HG03442 (cell line): ENCODE results near the gene ANKRD13D.
"Not testable (repeated sequence)": the region's sequence is repeated elsewhere in the genome, so short reads cannot be mapped to it uniquely, and the experiment has no call there.

ENCODE experiments used
- ATAC-seq: cut with Tn5 transposase; IDR thresholded peaks from one replicate; pipeline ENCODE4 v1.9.1; 2021; ENCODE audit warnings: mild to moderate bottlenecking, moderate library complexity; ENCODE audit not compliant: unreplicated experiment

The ANKRD13D gene

DNA sequence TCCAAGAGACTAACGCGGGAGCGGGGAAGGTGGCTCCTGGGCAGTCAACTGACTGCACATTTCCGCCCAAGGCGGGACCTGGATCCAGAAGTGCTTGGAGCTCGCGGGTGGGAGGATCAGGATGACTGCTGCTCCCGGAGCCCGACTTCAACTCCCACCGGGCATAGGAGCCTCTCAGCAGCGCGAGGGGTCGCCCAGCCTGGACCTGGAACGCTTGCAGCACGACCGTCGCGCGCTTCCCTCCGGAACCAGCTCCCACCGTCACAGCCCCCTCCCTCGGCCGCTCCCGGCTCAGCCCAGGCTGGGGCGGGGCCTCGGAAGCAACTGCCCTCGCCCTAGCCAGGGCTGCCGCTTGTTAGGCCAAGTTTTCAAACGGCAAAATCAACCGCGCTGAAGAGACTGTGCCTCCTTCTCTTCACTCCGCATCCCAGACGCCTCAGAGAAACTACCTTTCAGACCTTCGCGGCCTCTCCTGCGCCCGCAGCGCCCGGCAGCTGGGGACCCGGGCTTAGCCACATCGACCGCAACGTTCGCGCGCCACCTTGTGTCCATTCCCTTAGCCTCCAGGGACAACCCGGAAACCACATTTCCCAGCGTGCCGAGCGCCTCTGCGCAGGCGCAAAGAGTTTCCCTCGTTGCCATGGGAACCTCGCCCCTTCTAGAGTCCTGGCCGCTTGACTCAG, 28.2 kb downstream of the ANKRD13D start:
- ATAC-seq, result peak; percentile 81

DNA sequence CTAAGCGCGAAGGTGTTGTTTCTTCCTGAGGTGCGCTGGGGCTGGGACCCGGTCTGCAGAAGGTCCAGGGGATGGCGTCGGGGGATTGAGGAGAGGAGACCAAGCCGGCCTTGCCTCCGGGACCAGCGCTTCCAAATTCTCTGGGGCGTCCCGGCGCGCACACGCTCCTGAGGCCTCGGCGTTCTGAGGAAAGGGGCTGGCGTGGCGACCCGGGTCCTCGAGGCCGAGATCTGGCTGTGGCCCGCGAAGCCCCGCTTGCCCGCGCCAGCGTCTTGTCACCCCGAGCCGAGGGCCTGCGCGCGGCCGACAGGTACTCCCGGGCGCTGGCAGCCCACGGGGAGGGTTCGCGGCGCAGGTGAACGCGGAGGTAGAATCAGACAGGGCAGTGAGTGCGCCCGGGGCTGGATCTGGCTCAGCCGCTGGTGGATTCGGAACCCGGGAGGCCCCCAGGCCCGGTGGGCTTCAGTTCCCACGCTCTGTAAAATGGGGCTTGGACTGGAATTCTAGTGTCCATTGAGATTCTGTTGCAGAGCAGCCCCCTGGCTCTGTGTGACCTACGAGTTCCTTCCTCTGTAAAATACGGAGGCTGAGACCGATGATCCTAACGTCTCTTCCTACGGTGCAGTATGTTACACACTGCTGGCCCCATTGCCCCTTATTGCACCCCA, 28.9 kb downstream of the ANKRD13D start:
- ATAC-seq, result peak; percentile 11

DNA sequence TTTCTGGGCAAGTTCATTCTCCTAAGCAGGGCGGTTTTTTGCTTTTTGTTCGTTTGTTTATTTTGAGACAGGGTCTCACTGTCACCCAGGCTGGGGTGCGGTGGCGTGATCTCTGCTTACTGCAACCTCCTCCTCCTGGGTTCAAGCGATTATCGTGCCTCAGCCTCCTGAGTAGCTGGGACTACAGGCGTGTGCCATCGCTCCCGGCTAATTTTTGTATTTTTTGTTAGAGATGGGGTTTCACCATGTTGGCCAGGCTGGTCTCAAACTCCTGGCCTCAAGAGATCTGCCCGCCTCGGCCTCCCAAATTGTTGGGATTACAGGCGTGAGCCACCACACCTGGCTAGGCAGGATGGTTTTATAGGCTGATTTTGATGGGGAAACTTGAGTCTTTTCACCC, 29.8 kb downstream of the ANKRD13D start:
- not testable (repeated sequence) for ATAC-seq

DNA sequence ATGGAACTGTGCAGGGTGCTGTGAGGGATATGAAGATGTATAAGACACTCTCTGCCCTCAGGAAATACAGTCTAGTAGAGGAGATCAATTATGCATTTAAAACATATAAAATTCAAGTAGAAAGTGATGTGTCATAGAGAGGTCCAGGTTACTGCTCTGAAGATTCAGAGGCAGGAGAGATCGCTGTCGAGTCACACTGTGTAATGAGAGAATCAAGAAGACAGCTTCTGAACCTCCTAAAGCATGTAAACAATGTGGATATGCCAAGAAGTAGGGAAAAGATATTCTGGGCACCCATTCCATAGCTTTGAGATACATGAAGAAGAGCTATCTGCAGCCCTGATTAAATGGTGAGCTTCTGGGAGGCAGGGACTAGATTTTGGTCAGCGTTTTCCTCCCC, 30.9 kb downstream of the ANKRD13D start:
- no peak for ATAC-seq

DNA sequence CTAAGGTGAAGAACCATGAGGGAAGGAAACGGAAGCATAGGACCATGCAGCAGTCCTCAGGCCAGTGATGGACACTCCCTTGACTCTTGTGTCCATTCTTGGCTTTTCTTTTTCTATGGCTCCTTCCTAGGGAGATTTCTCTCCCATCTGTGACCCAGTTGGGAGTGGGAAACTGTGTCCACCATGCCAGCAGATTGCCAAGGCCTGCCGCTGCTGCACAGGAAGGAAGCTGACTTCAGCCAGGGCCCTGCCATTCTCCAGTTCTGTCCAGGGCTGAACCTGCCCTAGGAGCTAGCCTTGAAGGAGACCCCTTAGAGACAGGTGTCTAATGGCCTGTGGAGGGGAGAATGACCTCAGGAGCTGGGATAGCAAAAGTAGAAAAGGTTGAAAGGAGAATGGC, 31.6 kb downstream of the ANKRD13D start:
- no peak for ATAC-seq

DNA sequence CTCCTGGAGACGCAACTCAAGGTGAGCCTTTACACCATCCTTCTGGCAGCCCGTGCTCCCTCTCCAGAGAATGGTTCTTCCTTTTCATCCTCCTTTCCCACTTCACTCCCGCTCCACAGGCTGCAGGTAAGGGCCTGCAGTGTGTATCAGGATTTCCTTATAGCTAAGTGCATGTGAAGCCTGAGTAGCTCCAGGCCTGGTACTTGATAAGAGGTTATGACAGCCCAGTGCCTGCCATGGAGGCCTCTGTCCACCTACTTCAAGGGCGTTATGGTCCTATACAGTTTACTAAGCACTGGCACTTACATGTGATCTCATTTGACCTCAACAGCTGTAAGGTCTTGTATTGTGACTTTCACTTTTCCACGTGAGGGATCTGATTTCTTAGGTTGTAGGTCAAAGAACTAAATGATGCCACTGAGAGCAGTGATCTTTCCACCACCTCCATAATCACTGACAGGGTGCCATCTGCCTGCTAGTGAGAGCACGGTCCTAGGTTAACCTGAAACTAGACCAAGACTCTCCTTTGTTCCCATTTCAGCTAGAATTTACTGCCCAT, 32.3 kb downstream of the ANKRD13D start:
- no peak for ATAC-seq

DNA sequence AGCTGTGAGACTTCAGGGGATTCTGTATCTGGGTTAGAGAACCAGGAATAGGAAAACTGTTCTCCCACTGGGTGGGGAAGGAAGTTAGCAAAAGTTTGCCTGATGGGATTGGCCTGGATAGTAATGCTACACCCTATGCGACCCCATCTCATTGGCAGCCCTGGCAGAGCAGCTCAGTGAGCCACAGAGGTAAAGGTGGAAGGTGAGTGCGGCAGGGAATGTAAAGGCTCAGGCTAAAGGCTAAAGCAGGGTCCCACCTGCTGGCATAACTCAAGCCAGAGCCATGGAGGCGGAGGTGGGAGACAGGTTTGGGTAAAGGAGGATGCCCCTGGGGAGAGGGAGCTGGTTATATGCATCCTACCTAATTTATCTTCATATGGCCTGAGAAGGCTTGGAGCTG, 32.9 kb downstream of the ANKRD13D start:
- no peak for ATAC-seq

DNA sequence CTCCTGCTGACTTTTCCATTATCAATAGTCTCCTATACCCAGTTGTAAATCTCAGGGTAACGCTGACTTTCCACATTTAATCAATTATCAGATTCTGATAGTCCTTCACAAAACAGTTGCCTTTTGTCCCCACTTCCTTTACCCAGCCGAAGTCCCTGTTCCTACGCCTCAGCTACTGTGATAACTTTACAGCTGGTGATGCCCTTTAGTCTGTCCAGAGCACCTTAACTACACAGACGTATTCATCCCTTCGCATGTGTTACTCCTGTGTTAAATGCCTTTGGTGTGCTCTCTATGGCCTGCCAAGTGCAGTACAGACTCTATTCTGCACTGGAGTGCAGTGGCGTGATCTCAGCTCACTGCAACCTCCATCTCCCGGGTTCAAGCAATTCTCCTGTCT, 34.4 kb downstream of the ANKRD13D start:
- ATAC-seq, result no peak

DNA sequence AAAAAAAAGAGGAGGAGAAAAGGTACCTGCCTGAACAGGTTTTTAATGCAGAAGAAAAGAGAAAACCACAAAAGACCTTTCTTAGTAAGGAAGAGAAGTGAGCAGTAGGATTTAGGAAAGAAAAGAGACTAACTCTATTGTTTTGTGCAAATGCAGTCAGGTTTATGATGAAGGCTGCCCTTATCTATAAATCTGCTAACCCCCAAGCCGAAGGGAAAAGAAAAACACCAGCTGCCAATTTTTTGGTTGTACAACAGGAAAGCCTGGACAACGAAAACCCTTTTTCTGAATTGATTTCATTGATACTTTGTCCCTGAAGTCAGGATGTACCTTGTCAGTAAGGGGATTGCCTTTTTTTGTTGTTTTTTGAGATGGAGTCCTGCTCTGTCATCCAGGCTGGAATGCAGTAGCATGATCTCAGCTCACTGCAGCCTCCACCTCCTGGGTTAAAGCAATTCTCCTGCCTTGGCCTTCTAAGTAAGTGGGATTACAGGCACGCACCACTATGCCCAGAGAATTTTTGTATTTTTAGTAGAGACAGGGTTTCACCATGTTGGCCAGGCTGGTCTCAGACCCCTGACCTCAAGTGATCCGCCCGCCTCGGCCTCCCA, 43.1 kb downstream of the ANKRD13D start:
- ATAC-seq, result no peak

DNA sequence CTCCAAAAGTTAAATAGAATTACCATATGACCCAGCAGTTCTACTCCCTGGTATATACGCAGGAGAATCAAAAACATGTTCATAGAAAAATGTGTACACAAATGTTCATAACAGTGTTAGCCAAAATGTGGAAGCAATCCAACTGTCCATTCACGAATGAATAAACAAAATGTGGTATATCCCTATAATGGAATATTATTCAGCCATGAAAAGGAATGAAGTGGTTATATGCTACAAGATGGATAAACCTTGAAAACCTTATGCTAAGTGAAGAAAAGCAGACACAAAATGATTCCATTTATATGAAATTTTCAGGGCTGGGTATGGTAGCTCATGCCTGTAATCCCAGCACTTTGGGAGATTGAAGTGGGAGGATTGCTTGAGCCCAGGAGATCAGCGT, 48.2 kb downstream of the ANKRD13D start:
- ATAC-seq, result no peak

DNA sequence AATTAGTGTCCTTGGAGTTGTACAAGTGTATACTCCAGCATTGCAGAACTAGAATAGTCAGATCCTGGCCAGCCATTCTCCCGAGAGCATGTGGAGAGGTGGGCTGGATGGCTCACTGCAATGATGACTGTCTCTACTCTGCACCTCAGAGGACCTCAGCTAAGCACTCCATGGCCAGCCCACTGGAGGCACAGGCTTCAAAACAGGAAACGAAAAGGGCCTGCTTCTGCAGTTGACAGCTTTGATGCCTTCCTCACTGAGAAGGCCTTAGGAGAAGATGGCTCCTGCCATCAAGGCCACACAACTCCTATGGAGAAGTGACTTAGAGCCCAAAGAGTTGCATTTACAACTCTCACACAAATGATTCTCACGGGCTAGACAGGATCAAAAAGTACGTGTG, 55.2 kb downstream of the ANKRD13D start:
- no peak for ATAC-seq

DNA sequence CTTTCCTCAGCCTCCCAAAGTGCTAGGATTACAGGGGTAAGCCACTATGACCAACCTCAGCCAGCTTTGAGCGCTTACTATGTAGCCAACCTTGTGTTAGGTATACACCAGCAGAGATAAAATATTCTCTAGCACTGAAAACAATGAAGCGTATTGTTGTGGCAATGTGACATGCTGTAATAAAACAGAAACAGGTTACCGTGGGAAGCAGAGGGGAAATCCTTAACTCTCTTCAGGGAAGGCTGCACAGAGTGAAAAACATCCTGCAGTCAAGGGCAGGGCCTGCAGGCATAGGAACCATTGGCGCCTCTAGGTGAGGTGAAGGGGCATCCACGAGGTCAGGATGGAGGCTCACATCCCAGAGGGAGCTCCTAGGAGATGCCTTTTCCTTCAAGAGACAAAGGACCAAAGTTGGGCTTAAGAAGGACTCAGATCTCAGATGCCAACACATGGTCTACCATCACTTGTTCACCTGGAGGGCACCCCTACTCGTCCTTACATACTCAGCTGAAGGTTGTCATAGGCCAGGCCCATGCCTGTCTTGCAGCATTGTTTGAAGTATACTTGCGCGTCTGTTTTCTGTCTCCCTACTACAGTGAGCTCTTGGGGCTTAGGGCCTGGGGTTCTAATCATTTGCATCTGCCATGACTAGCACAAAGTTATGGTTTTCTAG, 56.3 kb downstream of the ANKRD13D start:
- no peak for ATAC-seq

DNA sequence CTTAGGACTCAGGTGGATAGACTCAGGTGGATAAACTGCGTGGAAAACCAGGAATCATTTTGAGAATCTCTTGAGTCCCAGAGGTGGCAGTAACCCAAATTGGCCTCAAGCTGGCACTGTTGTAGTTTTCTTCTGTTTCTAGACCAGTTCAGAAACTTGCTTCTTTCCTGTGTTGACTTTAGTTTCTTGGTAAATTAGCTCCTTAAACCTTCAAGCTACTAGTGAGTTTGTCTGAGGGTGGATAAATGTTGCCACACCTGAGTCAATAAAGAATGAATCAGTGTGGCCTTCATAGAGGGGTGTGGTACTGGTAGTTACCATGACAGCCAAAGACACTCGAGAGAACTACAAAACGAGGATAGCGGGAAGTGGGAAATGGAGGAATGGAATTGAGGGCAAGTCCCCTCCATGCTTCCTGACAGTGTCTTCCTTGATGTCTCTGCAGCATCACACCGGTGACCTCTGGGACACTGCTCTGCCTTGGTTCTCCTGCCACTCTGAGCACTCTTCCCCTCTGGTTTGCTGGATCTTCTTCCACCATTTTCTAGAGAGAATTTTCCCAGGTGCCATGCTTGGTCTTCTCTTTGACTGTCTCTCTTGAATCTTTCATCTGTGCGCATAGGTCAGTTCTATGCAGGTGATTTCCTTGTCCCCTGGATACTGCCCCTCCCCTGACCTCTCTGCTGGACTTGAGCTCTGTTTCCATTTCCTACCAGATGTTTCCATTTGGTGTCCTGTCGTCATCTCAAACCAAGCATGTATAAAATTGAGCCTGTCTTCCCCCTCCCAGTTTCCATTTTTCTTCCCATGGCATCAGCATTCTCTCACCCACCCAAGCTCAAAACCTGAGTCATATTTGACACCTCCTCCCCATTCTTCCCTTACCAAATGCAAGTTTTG, 57.1 kb downstream of the ANKRD13D start:
- ATAC-seq, result no peak

DNA sequence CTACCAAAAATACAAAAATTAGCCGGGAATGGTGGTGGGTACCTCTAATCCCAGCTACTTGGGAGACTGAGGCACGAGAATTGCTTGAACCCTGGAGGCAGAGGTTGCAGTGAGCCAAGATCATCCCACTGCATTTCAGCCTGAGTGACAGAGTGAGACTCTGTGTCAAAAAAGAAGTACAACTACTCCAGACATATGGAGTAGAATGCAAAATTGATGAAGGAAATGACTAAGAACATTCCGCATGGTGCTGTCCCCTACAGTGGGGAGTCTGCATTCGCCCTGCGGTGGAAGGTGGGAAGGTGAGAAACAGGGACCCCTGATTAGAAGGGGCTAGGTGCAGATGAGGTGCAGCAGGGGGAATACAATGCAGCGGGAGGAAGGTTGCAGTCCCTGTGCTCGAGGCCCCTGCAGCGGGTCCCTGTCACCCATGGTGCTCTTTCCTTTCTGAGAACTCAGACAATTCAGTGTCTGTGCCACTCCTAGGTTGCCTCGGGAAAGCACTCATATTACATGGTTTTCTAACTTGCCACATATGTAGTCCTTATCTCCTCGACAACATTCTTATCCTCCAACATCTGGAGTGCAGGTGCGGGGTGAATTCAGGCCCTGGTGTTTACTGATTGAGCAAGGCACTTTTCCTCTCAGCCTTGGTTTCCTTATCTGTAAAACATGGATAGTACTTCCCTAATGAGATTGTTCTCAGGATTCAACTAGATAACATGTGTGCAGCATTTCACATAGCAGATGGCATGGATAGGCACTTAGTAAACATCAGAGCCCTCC, 59.1 kb downstream of the ANKRD13D start:
- no peak for ATAC-seq

DNA sequence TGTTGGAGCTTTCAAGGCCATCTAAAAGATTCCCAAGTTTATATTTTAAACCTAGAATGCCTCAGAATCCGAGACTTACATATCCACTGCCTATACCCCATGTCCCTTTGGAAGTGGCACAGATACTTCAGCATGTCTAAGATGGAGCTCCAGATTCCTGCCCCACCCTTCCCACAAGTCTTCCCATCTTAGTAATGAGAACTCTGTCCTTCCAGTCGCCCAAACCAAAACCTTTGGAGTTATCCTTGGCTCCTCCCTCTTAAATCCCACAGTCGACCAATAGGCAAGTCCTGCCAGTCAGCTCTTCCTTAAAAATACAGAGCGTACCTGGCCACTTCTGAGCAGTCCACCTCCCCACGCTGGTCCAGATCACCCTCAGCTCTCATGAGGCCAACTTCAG, 59.9 kb downstream of the ANKRD13D start:
- no peak for ATAC-seq

DNA sequence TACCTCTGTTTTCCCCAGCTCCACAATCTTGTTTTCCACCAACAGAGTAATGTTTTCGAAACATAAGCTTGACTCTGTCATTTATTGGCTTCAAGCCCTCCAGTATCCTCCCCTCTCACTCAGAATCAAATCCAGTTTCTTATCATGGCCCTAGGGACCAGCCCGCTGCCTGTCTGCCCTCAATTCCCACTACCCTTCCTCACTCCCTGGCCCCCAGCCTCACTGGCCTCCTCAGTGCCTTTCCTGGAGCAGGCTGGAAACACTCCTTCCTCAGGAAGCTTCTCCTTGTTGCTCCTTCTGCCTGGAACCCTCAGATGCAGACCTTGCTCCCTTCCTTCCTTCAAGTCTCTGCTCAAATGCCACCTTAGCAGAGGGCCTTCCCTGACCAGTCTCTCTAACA, 60.4 kb downstream of the ANKRD13D start:
- no peak for ATAC-seq

DNA sequence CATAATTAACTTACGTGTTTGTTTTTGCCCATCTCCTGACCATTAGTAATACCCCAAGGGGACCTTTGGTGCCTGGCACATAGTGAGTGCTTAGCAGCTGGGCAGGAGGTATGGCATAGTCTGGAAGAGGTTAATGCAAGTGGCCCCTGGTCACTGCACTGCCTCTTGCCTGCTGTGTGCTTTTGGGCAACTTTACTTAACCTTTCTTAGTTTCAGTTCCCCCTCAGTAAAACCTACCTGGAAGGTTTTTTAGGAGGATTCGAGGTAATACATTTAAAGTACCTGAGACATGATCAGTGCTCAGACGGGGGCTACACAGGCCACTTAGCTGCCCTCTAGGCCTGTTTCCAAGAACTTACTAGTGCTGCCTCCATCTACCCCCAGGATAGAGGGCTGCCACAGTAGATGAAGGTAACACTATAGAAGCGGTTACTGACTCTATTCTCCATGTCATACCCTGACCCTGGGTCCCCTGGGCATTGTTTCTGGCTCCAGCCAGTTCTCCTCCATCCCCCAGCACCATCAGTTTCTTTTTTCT, 60.9 kb downstream of the ANKRD13D start:
- no peak for ATAC-seq

DNA sequence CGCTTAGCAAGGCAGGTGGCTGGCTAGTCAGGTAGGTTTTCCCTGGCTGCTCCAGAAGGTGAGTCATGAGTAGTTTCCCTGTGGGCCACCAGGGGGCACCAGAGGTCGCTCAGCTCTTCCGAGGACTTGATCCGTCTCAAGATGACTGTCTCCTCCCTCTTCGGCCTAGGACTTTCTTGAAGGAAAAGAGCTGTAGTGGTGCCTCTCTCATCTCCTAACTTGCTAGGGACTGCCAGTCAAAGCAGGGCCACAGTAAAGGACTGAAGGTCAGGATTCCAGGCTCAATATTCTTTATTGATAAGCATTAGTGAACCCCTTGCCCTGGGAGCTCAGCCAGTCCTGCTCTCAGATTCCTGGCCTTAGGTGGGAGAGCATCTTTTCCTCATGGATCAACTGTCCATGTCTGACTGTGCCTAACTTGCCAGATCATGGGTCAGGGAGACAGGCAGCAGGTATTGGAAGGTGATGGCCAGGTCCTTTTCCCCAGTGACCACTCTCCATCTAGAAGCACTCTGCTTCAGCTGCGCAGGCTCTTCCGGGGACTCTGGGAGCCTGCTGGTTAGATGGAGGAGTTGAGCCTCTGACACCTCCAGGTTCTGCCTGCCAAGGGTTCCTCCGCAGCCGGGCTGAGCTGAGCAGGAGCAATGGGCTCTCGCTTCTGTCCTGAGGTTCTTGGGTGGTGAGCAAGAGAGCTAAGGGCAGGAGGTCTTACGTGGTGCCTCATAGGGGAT, 62.3 kb downstream of the ANKRD13D start:
- ATAC-seq, result no peak
